Lung (tissue), 12 donors: ENCODE data around the gene OR10AD1. TPM values are rescaled to one million over a fixed set of nuclear protein-coding genes. Genes with fewer than 3 reads are reported as not detected.

Experiments used
- ATAC-seq: fragments of 200-7000 bp; cut with Tn5 transposase; one replicate; pipeline ENCODE4 v1.9.1; 2020; ENCODE audit warnings: moderate number of reproducible peaks; ENCODE audit not compliant: insufficient read depth, low FRiP score
- DNase-seq, 3 donors: peaks; one replicate each; pipeline ENCODE4 v3.0.0-alpha.2; 2013 to 2017
- H3K27ac ChIP-seq, 2 donors: one replicate each; pipeline ENCODE4 v1.5.1; 2013; ENCODE audit warnings: mild to moderate bottlenecking in 2 of 2, moderate library complexity in 2 of 2, control low read depth in 1 of 2, inconsistent platforms in 1 of 2, low read depth in 1 of 2, low read length in 1 of 2
- H3K27me3 ChIP-seq, 3 donors: one replicate each; pipeline ENCODE4 v1.5.1; 2013; ENCODE audit warnings: low read length in 2 of 3; ENCODE audit not compliant: control insufficient read depth in 3 of 3, insufficient read depth in 3 of 3
- H3K36me3 ChIP-seq, 4 donors: one replicate each; pipeline ENCODE4 v1.5.1; 2013; ENCODE audit warnings: low read length in 4 of 4, mild to moderate bottlenecking in 1 of 4, moderate library complexity in 1 of 4; ENCODE audit not compliant: control insufficient read depth in 4 of 4, insufficient read depth in 4 of 4
- H3K4me1 ChIP-seq, 5 donors: one replicate each; pipeline ENCODE4 v1.5.1; 2013; ENCODE audit warnings: low read length in 5 of 5, mild to moderate bottlenecking in 2 of 5, moderate library complexity in 1 of 5; ENCODE audit not compliant: control insufficient read depth in 5 of 5, insufficient read depth in 5 of 5
- H3K4me3 ChIP-seq: one replicate; pipeline ENCODE4 v1.5.1; 2013; ENCODE audit warnings: mild to moderate bottlenecking, control low read depth, moderate library complexity
- H3K9ac ChIP-seq, 2 donors: one replicate each; pipeline ENCODE4 v1.5.1; 2013; ENCODE audit warnings: low read length in 2 of 2, control low read depth in 1 of 2; ENCODE audit not compliant: insufficient read depth in 1 of 2
- H3K9me3 ChIP-seq, 4 donors: one replicate each; pipeline ENCODE4 v1.5.1; 2013; ENCODE audit warnings: low read length in 3 of 4, mild to moderate bottlenecking in 1 of 4, moderate library complexity in 1 of 4; ENCODE audit not compliant: control insufficient read depth in 4 of 4, insufficient read depth in 3 of 4
- CTCF ChIP-seq: IDR thresholded peaks from 2 replicates; pipeline ENCODE4 v1.5.1; 2012; ENCODE audit warnings: mild to moderate bottlenecking; ENCODE audit errors: control extremely low read depth, extremely low read depth
- WGBS, 2 donors: extraction: QIAGEN DNeasy Blood & Tissue Kit; methylation state at CpG; one replicate each; pipeline ENCODE4 v1.1.7; 2013; 5-methylcytosine and 5-hydroxymethylcytosine counted together
- polyA plus RNA-seq, 2 donors: library from polyadenylated mRNA; stranded (reverse); fragments of 200-250 nt; gene quantifications; one replicate each; pipeline ENCODE4 v1.2.1, GENCODE V29; 2013
- total RNA-seq, 2 donors: library from RNA; depleted of rRNA in 1 of 2; stranded (reverse); fragments of >200 nt in 1 of 2; gene quantifications; one replicate each; pipeline ENCODE4 v1.2.1, GENCODE V29; 2014 to 2021
- donor health status: control.
- donor health status: control.
- donor health status: Bipolar disorder and iron deficiency.
- donor health status: healthy.
- donor health status: DM: yes; HTN: yes; CAD: no.

The OR10AD1 gene
- total and polyA plus RNA-seq, 4 donors, result not detected

DNA sequence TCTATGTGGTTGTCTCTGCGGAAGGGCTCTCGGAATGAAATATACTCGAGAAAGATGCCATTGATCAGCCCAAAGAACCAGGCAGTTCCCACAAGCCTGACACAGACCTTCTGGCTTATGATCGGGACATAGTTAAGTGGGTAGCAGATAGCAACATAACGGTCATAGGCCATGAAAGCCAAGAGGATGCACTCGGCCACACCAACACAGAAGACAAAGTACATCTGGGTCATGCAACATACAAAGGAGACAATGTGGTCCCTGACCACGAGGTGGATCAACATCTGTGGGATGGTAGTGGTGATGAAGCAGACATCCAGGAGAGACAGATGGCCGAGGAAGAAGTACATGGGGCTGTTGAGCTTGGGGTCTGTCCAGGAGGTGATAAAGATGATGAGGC is 326 bp downstream of the OR10AD1 start:
- H3K36me3 ChIP-seq, result peaks cover 0 to 5% (median 2%) of the 10 kb centered on the region in 4 donors
- no peak for ATAC-seq
- TF ChIP-seq CTCF, result no peak
- H3K27me3 ChIP-seq, result no peaks in the 10 kb centered on the region
- H3K9ac ChIP-seq, result no peak overlapping the region
- peaks cover 0 to 11% (median 4%) of the 10 kb centered on the region in 4 donors for H3K9me3 ChIP-seq
- H3K27ac ChIP-seq, result no peak overlapping the region
- peaks cover 0 to 20% (median 0%) of the 10 kb centered on the region in 5 donors for H3K4me1 ChIP-seq
- DNase-seq, result no peak
- 93 to 95% methylated on average over 8 of the region's 8 CpGs for WGBS, 2 donors
- no peak overlapping the region for H3K4me3 ChIP-seq

DNA sequence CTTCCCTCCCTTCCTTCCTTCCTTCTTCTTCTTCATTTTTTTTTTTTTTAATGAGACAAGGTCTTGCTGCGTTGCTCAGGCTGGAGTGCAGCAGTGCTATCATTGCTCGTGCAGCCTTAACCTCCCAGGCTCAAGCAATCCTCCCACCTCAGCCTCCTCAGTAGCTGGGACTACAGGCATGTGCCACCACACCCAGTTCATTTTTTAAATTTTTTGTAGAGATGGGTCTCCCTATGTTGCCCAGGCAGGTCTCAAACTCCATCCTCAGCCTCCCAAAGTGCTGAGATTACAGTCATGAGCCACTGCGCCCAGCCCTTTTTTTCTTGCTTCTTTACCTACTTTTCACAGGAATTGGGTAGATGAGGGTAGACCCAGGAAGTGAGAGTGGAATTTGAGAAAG is 1.6 kb downstream of the OR10AD1 start:
- Histone ChIP-seq H3K9me3 (peaks cover 0 to 8% (median 4%) of the 10 kb centered on the region in 4 donors), H3K9ac (no peak overlapping the region), H3K36me3 (peaks cover 0 to 5% (median 2%) of the 10 kb centered on the region in 4 donors), H3K27ac (no peak overlapping the region), H3K27me3 (no peaks in the 10 kb centered on the region), H3K4me1 (peaks cover 0 to 28% (median 6%) of the 10 kb centered on the region in 5 donors), H3K4me3 (no peak overlapping the region)
- DNase-seq (no peak), ATAC-seq (no peak)
- WGBS, 2 donors, result 65 to 89% methylated on average over 3 of the region's 3 CpGs
- no peak for TF ChIP-seq CTCF

GRCh38 chr12:48201091-48201490 is 2.0 kb downstream of the OR10AD1 start:
- WGBS, 2 donors, result 80 to 81% methylated on average over 3 of the region's 3 CpGs

More at GRCh38 chr12:48201091-48201490, 2.0 kb downstream of the OR10AD1 start:
- TF ChIP-seq CTCF, result no peak
- no peak for ATAC-seq
- Histone ChIP-seq H3K9me3 (peaks cover 0 to 5% (median 4%) of the 10 kb centered on the region in 4 donors), H3K36me3 (peaks cover 0 to 5% (median 2%) of the 10 kb centered on the region in 4 donors), H3K27me3 (no peaks in the 10 kb centered on the region), H3K4me3 (no peak overlapping the region), H3K4me1 (peaks cover 0 to 28% (median 6%) of the 10 kb centered on the region in 5 donors), H3K27ac (no peak overlapping the region), H3K9ac (no peak overlapping the region)
- no peak for DNase-seq
